Measurements from ENCODE around the gene KLHL18. TPM values are rescaled to one million over a fixed set of nuclear protein-coding genes. Genes with fewer than 3 reads are reported as not detected.
"Not testable (repeated sequence)": the region's sequence is repeated elsewhere in the genome, so short reads cannot be mapped to it uniquely, and the experiment has no call there.

KLHL18 gene
- total RNA-seq, 1 donor from 2014 or later = 29.3 TPM

GRCh38 chr3:47313341-47314055 is 30.8 kb downstream of the KLHL18 start:
- intact Hi-C loops (cut with micrococcal nuclease) = no loop called here

GRCh38 chr3:47314056-47314764 is 31.5 kb downstream of the KLHL18 start:
- intact Hi-C loops (cut with micrococcal nuclease) = no loop called here

GRCh38 chr3:47315069-47315647 is 32.4 kb downstream of the KLHL18 start:
- intact Hi-C loops (cut with micrococcal nuclease) = no loop called here

- intact Hi-C loops (cut with micrococcal nuclease) = not testable (repeated sequence)
Measured at GRCh38 chr3:47316151-47316550, 33.4 kb downstream of the KLHL18 start.

GRCh38 chr3:47318916-47319315 is 36.2 kb downstream of the KLHL18 start:
- intact Hi-C loops (cut with micrococcal nuclease) = no loop called here

- intact Hi-C loops (cut with micrococcal nuclease) = loop anchor here (5.0 to 10.0 kb wide), 2 partner anchors 295 to 398 kb away; no protein-coding TSS in a partner anchor
Measured at GRCh38 chr3:47319956-47320355, 37.2 kb downstream of the KLHL18 start.

- intact Hi-C loops (cut with micrococcal nuclease) = loop anchor here (2.0 to 10.0 kb wide), 3 partner anchors 299 to 457 kb away; no protein-coding TSS in a partner anchor
Measured at GRCh38 chr3:47323431-47324277, 40.9 kb downstream of the KLHL18 start.

- intact Hi-C loops (cut with micrococcal nuclease) = loop anchor here (2.0 to 10.0 kb wide), 3 partner anchors 300 to 458 kb away; no protein-coding TSS in a partner anchor
Measured at GRCh38 chr3:47324278-47324865, 41.6 kb downstream of the KLHL18 start.

GRCh38 chr3:47333907-47334306 is 51.2 kb downstream of the KLHL18 start:
- intact Hi-C loops (cut with micrococcal nuclease) = no loop called here

GRCh38 chr3:47337656-47338055 is 54.9 kb downstream of the KLHL18 start:
- intact Hi-C loops (cut with micrococcal nuclease) = no loop called here

GRCh38 chr3:47339951-47340350 is 57.2 kb downstream of the KLHL18 start:
- intact Hi-C loops (cut with micrococcal nuclease) = no loop called here

GRCh38 chr3:47340866-47341265 is 58.1 kb downstream of the KLHL18 start:
- intact Hi-C loops (cut with micrococcal nuclease) = no loop called here

GRCh38 chr3:47342151-47342550 is 59.4 kb downstream of the KLHL18 start:
- intact Hi-C loops (cut with micrococcal nuclease) = no loop called here

GRCh38 chr3:47342812-47343211 is 60.1 kb downstream of the KLHL18 start:
- intact Hi-C loops (cut with micrococcal nuclease) = no loop called here

GRCh38 chr3:47343471-47343971 is 60.8 kb downstream of the KLHL18 start:
- intact Hi-C loops (cut with micrococcal nuclease) = no loop called here

- intact Hi-C loops (cut with micrococcal nuclease) = no loop called here
Measured at GRCh38 chr3:47344971-47345370, 62.2 kb downstream of the KLHL18 start.

GRCh38 chr3:47347217-47347801 is 64.6 kb downstream of the KLHL18 start:
- intact Hi-C loops (cut with micrococcal nuclease) = no loop called here

GRCh38 chr3:47348411-47349154 is 65.8 kb downstream of the KLHL18 start:
- intact Hi-C loops (cut with micrococcal nuclease) = no loop called here

- intact Hi-C loops (cut with micrococcal nuclease) = no loop called here
Measured at GRCh38 chr3:47355010-47355409, 72.3 kb downstream of the KLHL18 start.

GRCh38 chr3:47356201-47356600 is 73.5 kb downstream of the KLHL18 start:
- intact Hi-C loops (cut with micrococcal nuclease) = no loop called here

All from T-helper 2 cell treated with Interferon-gamma antibody and Interleukin-4, amounts not matched to agents 100 ng/mL and 5 ng/mL, for 36 hours (primary cell).